Panc1 (cell line): ENCODE data around the gene TSPAN16. TPM values are rescaled to one million over a fixed set of nuclear protein-coding genes. Genes with fewer than 3 reads are reported as not detected.

Experiments used
- ATAC-seq: fragments of 200-7000 bp; cut with Tn5 transposase; 2 replicates; pipeline ENCODE4 v1.9.1; 2020; ENCODE audit warnings: mild to moderate bottlenecking, moderate library complexity
- BruUV-seq: library from RNA; stranded (reverse); fragments of 400-500 nt; replicated peaks from 2 replicates; lab custom pipeline; 2021; lab: Mats Ljungman, UMichigan
- CTCF ChIA-PET: fragments of 300-600 bp; sonication (Branson Sonifier 250); formaldehyde crosslinking; loops from one replicate; lab custom pipeline; 2022; ENCODE audit warnings: antibody characterized with exemption; lab: Charles Lee
- POLR2A ChIA-PET: fragments of 300-600 bp; sonication (Branson Sonifier 250); formaldehyde crosslinking; loops from one replicate; lab custom pipeline; 2022; ENCODE audit warnings: antibody characterized with exemption; lab: Charles Lee
- DNase-seq: peaks from one replicate; pipeline ENCODE4 v3.0.0-alpha.2; 2010; ENCODE audit warnings: low read depth, low spot score
- H3K27ac ChIP-seq: 2 replicates; pipeline ENCODE4 v1.5.1; 2011; ENCODE audit warnings: mild to moderate bottlenecking, low read length, inconsistent platforms
- H3K27me3 ChIP-seq: fragments of 200-500 bp; sonication (Bioruptor generic); 2 replicates; pipeline ENCODE4 v1.6.0; 2014; ENCODE audit warnings: low read length, inconsistent platforms; ENCODE audit not compliant: control insufficient read depth, insufficient read depth
- H3K36me3 ChIP-seq: fragments of 200-500 bp; sonication (Bioruptor generic); 2 replicates; pipeline ENCODE4 v1.5.1; 2014; ENCODE audit warnings: inconsistent platforms, mild to moderate bottlenecking, low read length, moderate library complexity; ENCODE audit not compliant: control insufficient read depth, insufficient read depth
- H3K4me1 ChIP-seq: 2 replicates; pipeline ENCODE4 v1.5.1; 2011; ENCODE audit warnings: inconsistent platforms, mild to moderate bottlenecking, low read length, moderate library complexity; ENCODE audit not compliant: control insufficient read depth, insufficient read depth
- H3K4me3 ChIP-seq, 2 experiments: 2 replicates each; pipeline ENCODE4 v1.5.1; 2011 to 2012; ENCODE audit warnings: low read depth in 2 of 2, low read length in 2 of 2, mild to moderate bottlenecking in 2 of 2, inconsistent platforms in 1 of 2, moderate library complexity in 1 of 2
- H3K9me3 ChIP-seq: fragments of 200-500 bp; sonication (Bioruptor generic); 2 replicates; pipeline ENCODE4 v1.5.1; 2014; ENCODE audit warnings: low read depth, mild to moderate bottlenecking, inconsistent platforms, low read length, moderate library complexity; ENCODE audit not compliant: control insufficient read depth, insufficient read depth
- POLR2AphosphoS5 ChIP-seq: IDR thresholded peaks from 2 replicates; pipeline ENCODE4 v1.6.1; 2012; ENCODE audit warnings: mild to moderate bottlenecking, low read depth, low read length, moderate library complexity
- SIN3A ChIP-seq: IDR thresholded peaks from 2 replicates; pipeline ENCODE4 v1.6.1; 2012; ENCODE audit warnings: low read depth, mild to moderate bottlenecking, low read length, moderate library complexity, borderline replicate concordance; ENCODE audit not compliant: insufficient read depth
- TCF7L2 ChIP-seq: IDR thresholded peaks from 2 replicates; pipeline ENCODE4 v1.6.1; 2011; ENCODE audit warnings: mild to moderate bottlenecking, low read depth, low read length, inconsistent platforms
- in situ Hi-C: cut with HindIII; loops from 2 replicates; pipeline ENCODE4 v1.10.0; 2016; ENCODE audit warnings: low sequenced_read_pairs, low pct_unique_long_range_greater_than_20kb
- intact Hi-C: fragments of 100-400 bp; cut with micrococcal nuclease; formaldehyde crosslinking; loops from one replicate; pipeline ENCODE4 v1.10.0; 2022; ENCODE audit not compliant: unreplicated experiment
- total RNA-seq: library from RNA; stranded (reverse); gene quantifications from one replicate; pipeline ENCODE4 v1.2.1, GENCODE V29; 2021; ENCODE audit not compliant: unreplicated experiment
- TF ChIP-seq, protein P1 (sequence below): fragments of 450-650 bp; IDR thresholded peaks from 2 replicates; pipeline ENCODE4 v1.5.1; 2017; ENCODE audit warnings: mild to moderate bottlenecking
- TF ChIP-seq, protein P2 (sequence below), 2 experiments: IDR thresholded peaks; 2 replicates each; pipeline ENCODE4 v1.6.1; 2011 to 2012; ENCODE audit warnings: low read depth in 2 of 2, control low read depth in 1 of 2, low read length in 1 of 2, mild to moderate bottlenecking in 1 of 2, moderate library complexity in 1 of 2; ENCODE audit not compliant: insufficient read depth in 1 of 2

The TSPAN16 gene
- total RNA-seq, 1 experiment from 2014 or later: not detected

DNA sequence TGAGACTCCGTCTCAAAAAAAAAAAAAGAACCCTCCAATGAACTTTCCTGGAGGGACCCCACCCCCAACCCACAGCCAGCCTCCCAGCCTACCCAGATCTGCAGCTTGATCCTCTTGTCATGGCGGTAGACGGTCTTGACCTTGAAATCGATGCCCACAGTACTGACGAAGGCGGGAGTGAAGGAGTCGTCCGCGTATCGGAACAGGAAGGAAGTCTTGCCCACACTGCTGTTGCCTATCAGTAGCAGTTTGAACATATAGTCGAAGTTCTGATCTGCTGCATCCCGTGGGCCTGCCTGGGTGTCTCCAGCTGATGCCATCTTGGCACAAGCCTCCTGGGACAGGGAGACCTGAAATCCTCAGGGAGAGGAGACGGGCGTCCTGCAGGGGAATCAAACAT is 41.1 kb downstream of the TSPAN16 start:
- no TSS peak for BruUV-seq
- Histone ChIP-seq H3K4me1 (0 out of 2 replicates have a peak, but pooled peaks cover 3% of the 10 kb centered on the region), H3K4me3 (no peak overlapping the region), H3K27ac (no peak overlapping the region), H3K36me3 (no peaks in the 10 kb centered on the region), H3K9me3 (no peaks in the 10 kb centered on the region), H3K27me3 (no peaks in the 10 kb centered on the region)
- TF ChIP-seq, protein P1, sequence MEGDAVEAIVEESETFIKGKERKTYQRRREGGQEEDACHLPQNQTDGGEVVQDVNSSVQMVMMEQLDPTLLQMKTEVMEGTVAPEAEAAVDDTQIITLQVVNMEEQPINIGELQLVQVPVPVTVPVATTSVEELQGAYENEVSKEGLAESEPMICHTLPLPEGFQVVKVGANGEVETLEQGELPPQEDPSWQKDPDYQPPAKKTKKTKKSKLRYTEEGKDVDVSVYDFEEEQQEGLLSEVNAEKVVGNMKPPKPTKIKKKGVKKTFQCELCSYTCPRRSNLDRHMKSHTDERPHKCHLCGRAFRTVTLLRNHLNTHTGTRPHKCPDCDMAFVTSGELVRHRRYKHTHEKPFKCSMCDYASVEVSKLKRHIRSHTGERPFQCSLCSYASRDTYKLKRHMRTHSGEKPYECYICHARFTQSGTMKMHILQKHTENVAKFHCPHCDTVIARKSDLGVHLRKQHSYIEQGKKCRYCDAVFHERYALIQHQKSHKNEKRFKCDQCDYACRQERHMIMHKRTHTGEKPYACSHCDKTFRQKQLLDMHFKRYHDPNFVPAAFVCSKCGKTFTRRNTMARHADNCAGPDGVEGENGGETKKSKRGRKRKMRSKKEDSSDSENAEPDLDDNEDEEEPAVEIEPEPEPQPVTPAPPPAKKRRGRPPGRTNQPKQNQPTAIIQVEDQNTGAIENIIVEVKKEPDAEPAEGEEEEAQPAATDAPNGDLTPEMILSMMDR: no peak
- TF ChIP-seq, protein P2, sequence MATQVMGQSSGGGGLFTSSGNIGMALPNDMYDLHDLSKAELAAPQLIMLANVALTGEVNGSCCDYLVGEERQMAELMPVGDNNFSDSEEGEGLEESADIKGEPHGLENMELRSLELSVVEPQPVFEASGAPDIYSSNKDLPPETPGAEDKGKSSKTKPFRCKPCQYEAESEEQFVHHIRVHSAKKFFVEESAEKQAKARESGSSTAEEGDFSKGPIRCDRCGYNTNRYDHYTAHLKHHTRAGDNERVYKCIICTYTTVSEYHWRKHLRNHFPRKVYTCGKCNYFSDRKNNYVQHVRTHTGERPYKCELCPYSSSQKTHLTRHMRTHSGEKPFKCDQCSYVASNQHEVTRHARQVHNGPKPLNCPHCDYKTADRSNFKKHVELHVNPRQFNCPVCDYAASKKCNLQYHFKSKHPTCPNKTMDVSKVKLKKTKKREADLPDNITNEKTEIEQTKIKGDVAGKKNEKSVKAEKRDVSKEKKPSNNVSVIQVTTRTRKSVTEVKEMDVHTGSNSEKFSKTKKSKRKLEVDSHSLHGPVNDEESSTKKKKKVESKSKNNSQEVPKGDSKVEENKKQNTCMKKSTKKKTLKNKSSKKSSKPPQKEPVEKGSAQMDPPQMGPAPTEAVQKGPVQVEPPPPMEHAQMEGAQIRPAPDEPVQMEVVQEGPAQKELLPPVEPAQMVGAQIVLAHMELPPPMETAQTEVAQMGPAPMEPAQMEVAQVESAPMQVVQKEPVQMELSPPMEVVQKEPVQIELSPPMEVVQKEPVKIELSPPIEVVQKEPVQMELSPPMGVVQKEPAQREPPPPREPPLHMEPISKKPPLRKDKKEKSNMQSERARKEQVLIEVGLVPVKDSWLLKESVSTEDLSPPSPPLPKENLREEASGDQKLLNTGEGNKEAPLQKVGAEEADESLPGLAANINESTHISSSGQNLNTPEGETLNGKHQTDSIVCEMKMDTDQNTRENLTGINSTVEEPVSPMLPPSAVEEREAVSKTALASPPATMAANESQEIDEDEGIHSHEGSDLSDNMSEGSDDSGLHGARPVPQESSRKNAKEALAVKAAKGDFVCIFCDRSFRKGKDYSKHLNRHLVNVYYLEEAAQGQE (IDR thresholded peaks at IDR 0.05; ENCODE audit: insufficient read depth in 1 of 2, low read depth in 2 of 2, low read length in 1 of 2): no peak
- TF ChIP-seq TCF7L2 (no peak), POLR2AphosphoS5 (no peak), SIN3A (no peak)
- ATAC-seq (no peak), DNase-seq (no peak)
- ChIA-PET CTCF (no interaction called here), POLR2A (no interaction called here)
- in situ Hi-C loops: no loop called here
- intact Hi-C loops: no loop called here

DNA sequence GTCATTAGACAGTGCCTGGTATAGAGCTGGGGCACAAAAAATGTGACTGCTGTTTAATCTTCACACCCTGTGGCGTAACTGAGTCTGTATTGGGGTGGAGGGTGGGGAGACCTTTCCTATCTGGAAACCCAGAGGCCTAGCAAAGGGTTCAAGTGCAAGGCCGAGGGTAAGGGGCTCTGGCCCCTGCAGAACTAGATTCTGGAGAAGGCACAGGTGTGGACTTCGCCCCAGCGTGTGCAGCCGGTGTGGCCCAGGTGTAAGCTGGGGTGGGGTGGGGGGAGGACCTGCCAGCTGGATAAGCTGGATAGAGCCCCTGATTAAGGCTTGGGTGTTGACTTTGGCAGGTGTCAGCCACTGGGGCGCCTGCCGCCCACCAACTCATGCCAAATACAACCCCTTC is 42.2 kb downstream of the TSPAN16 start:
- DNase-seq (no peak), ATAC-seq (no peak)
- CTCF ChIA-PET: interaction anchor here (0.6 kb wide), 2 partner anchors 44 to 97 kb away, joined by 3 to 4 read pairs; no protein-coding TSS in a partner anchor
- in situ Hi-C loops: no loop called here
- Histone ChIP-seq H3K36me3 (no peaks in the 10 kb centered on the region), H3K27ac (no peak overlapping the region; the same call in 1 of the 2 replicates), H3K9me3 (no peaks in the 10 kb centered on the region), H3K4me1 (0 out of 2 replicates have a peak, but pooled peaks cover 6% of the 10 kb centered on the region), H3K4me3 (peak overlapping the region in 1 of 2 experiments; percentile 63; a peak in 2 of 4 replicates), H3K27me3 (no peaks in the 10 kb centered on the region)
- POLR2A ChIA-PET: no interaction called here
- BruUV-seq: no TSS peak
- TF ChIP-seq POLR2AphosphoS5 (no peak), TCF7L2 (no peak), SIN3A (no peak)
- TF ChIP-seq, protein P1: no peak
- TF ChIP-seq, protein P2 (IDR thresholded peaks at IDR 0.05; ENCODE audit: insufficient read depth in 1 of 2, low read depth in 2 of 2, low read length in 1 of 2): no peak
- intact Hi-C loops: no loop called here
